CD4-positive, alpha-beta T cell treated with Interleukin-21 for 1 hour (primary cell): Measurements from ENCODE around the gene FAR2.
"Not testable (repeated sequence)": the region's sequence is repeated elsewhere in the genome, so short reads cannot be mapped to it uniquely, and the experiment has no call there.

Experiments
- DNase-seq: peaks from one replicate; pipeline ENCODE4 v3.0.0-alpha.2; 2020

The FAR2 gene

GRCh38 chr12:29148911-29149690 is at the start of gene FAR2:
Gene FAR2 (plus strand): TSS chr12:29149278. CDS start chr12:29270450, 121,172 bp downstream.
- peak; percentile 56 for DNase-seq

GRCh38 chr12:29102741-29103140 is 46.3 kb upstream of the FAR2 start:
- DNase-seq = peak; percentile 45

- peak; percentile 80 for DNase-seq
These were observed 45.5 kb upstream of the FAR2 start for GRCh38 chr12:29103539-29103974.

GRCh38 chr12:29104516-29104915 is 44.6 kb upstream of the FAR2 start:
- DNase-seq = no peak

GRCh38 chr12:29110506-29111442 is 38.3 kb upstream of the FAR2 start:
- DNase-seq = no peak

- no peak for DNase-seq
These were observed 36.0 kb upstream of the FAR2 start for GRCh38 chr12:29113101-29113500.

- DNase-seq = no peak
These were observed 32.7 kb upstream of the FAR2 start for GRCh38 chr12:29116414-29116813.

GRCh38 chr12:29131539-29131938 is 17.5 kb upstream of the FAR2 start:
- no peak for DNase-seq

GRCh38 chr12:29132316-29132715 is 16.8 kb upstream of the FAR2 start:
- DNase-seq = no peak

- no peak for DNase-seq
These were observed 15.9 kb upstream of the FAR2 start for GRCh38 chr12:29133181-29133580.

GRCh38 chr12:29133680-29134079 is 15.4 kb upstream of the FAR2 start:
- no peak for DNase-seq

- DNase-seq = not testable (repeated sequence)
These were observed 10.8 kb upstream of the FAR2 start for GRCh38 chr12:29138256-29138655.

- DNase-seq = not testable (repeated sequence)
These were observed 10.2 kb upstream of the FAR2 start for GRCh38 chr12:29138855-29139254.

GRCh38 chr12:29145372-29146170 is 3.5 kb upstream of the FAR2 start:
- no peak for DNase-seq

GRCh38 chr12:29146196-29146595 is 2.9 kb upstream of the FAR2 start:
- no peak for DNase-seq

GRCh38 chr12:29147731-29148595 is 1.1 kb upstream of the FAR2 start:
- no peak for DNase-seq

- no peak for DNase-seq
These were observed 525 bp upstream of the FAR2 start for GRCh38 chr12:29148596-29148910.

GRCh38 chr12:29149691-29150281 is 708 bp downstream of the FAR2 start:
- no peak for DNase-seq

GRCh38 chr12:29150462-29150861 is 1.4 kb downstream of the FAR2 start:
- no peak for DNase-seq

- no peak for DNase-seq
These were observed 3.3 kb downstream of the FAR2 start for GRCh38 chr12:29152223-29152868.

- DNase-seq = no peak
These were observed 4.0 kb downstream of the FAR2 start for GRCh38 chr12:29152981-29153630.
